Measurements from ENCODE around the gene NOTCH2NLA.
"Not testable (repeated sequence)": the region's sequence is repeated elsewhere in the genome, so short reads cannot be mapped to it uniquely, and the experiment has no call there.

NOTCH2NLA gene

DNA sequence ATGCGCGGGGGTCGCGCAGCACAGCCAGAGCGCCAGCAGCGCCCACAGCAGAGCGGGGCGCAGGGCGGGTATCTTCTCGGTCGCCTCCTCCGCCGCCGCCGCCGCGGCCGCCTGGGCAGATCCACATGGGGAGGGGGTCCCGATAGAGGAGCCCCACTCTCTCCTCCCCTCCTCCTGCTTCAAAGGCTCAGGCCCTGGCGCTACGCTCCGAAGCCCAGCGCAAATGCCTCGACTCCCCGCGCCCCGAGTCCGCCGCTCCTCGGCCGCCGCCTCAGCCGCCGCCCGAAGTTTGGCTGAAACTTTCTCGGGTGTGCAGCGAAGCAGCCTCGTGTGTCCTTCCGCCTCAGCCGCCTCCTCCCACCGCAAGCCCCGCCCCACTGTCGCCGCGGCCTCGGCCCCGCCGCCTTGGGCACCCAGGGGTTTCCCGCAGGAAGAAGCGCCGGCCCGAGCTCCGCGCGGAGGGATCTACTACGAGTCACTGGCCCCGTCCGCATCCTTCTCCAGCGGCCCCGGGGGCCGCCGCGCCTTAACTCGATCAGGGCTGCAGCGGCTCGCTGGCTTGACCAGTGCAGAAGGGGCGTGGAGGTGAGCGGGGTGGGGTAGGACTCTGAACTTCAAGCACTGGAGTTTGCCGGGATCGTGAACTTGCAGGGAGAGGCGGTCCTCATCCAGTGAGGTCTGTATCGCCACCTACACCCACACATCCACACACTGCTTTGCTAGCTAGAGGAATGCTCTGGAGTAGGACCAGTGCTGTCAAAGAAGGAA, at the start of gene NOTCH2NLA:
Gene NOTCH2NLA, minus strand, starts transcription at position 312 of the 768 bp plus-strand sequence. CDS start 39,684 bp downstream, outside the sequence.
- not testable (repeated sequence) for DNase-seq

DNA sequence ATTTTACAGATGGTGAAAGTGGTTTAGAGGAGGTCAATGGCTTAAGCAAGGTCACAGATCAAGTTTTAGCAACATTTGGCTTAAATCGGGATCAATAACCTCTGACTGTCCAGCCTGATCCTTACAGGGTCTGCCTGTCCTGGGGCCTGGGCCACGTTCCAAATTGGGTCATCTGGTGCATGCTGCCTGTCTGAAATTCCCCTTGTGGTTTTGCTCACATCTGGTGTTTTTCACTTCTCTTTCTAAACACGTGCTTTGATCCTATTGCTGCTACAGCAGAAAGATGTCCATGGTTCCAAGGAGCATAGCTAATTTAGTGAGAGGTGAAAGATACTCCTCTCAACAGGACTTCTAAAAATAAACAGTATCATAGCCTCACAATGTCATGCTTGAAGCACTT, 49.5 kb upstream of the NOTCH2NLA start:
- DNase-seq, result not testable (repeated sequence)

DNA sequence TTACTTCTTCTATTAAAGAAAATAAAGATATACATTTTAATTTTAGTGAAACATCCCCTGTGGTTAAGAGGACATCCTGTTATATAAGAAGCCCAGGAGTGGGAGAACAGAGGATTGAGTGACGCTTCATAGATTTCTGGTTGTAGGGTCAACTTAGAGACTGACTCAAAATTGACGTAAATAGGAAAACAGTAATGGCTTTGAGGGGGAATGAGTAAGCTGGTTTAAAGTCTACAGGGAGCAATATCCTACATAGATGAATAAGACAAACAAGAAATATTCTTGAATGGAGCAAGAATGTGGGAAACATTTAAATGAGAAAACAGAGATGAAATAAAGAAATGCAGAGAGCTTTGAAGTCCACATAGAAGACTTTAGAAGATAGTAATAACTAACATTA, 48.3 kb upstream of the NOTCH2NLA start:
- DNase-seq, result not testable (repeated sequence)

DNA sequence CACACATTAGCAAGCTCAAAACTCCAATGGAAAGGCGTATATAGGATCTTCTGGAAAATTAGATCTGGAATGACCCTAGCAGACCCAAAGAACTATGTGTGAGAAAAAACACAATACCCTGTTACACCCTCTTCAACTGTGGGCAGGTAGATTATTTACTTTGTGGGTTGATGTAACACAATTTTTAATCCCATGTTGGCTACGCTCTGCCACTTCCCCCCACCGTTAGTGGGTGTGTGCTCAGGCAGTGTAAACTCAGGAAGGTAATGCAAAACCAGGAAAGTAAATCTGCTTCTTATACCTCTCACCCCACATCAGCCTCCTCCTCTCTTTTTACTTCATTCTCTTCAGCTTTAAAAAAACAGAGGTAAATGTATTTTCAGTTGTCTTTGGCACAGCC, 45.3 kb upstream of the NOTCH2NLA start:
- DNase-seq, result not testable (repeated sequence)

DNA sequence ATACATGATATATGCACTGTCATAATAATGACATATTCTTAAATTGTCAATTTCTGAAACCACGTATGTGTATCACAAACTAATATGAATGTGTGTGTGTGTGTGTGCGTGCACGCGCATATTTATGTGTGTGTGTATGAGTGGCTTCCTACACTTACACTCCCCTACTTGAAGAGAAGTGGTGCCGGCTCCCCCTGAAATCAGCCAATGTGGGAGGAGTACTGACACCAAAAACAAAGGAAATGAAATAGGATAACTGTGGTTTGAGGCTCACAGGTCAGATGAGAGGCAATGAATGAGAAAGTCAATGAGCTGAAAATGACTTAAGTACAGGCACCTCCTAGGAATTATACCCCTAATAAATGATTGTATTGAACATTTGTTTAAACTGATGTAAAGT, 44.4 kb upstream of the NOTCH2NLA start:
- DNase-seq, result not testable (repeated sequence)

DNA sequence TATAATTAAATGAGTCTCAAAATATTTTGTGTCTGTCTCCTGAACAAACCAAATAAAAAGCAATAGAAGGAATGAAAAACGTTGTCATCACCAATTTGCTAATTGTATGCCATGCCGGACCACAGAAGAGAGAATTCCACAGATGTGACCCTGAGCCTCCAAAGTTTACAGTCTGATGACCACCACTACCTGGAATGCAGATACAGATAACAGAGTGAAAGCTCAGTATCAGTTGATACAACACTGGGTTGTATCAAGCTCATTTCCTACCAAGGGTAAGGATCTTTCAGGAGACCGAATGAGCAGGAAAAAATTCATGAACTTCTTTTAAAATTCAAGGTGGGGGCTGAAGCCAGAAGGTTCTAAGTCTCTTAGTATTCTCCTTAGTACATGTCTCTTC, 43.9 kb upstream of the NOTCH2NLA start:
- not testable (repeated sequence) for DNase-seq

DNA sequence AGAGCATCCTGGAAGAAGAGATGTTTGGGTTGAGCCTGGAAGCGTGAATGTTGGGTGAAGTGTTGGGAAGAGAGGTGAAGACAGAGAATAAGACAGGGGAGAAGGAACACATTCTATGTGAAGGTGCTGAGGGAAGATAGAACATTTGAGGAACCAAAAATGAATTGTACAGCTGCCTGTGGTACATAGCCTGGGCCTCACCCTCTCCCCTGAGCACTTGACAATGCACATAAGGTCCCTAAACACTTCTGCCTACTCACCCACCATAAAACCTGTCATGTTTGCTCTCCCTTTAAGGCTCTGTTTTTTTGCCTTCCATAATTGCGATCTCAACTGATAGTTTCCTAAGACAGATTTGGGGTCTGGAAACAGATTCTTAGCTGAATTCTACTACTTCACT, 43.2 kb upstream of the NOTCH2NLA start:
- DNase-seq, result not testable (repeated sequence)

DNA sequence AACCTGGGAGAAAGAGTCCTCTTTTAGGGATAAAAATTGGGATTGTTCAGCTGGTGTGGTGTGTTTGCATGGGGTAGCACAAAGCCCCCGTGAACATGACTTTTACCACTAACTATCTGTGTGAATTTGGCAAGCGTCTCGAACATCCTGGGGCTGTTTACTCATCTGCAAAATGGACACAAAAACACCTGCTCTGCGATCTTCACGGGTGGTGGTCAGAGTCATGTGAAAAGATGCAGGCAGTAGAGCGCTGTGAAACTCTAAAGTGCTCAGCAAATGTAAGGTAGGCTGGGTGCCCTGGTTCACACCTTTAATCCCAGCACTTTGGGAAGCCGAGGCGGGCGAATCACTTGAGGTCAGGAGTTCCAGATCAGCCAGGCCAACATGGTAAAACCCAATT, 41.3 kb upstream of the NOTCH2NLA start:
- DNase-seq, result not testable (repeated sequence)

DNA sequence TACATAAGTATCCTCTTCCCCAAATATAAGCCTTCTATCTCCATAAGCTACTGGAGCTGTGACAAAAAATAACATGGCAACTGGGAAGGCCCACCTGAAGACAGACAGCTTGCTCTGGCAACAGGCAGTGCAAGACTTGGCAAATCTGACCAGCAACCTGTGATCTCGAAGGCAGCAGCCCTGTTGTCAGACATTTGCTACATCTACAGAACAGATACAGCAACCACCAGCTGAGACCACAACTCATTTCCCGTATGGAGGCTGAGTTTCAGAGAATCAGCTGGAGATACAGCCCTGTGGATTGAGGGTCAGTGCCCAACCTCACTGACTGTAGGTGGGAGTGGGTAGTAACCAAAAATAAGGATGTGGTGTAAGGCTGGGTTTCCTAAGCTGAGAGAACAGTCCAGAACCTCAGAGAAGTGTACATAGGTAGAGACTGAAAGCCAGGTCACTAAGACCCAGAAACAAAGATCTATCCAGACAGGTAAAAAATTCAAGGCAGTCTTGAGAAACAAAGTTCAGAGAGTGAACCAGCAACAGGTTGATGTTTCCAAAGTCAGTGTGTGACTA, 37.4 kb upstream of the NOTCH2NLA start:
- not testable (repeated sequence) for DNase-seq

DNA sequence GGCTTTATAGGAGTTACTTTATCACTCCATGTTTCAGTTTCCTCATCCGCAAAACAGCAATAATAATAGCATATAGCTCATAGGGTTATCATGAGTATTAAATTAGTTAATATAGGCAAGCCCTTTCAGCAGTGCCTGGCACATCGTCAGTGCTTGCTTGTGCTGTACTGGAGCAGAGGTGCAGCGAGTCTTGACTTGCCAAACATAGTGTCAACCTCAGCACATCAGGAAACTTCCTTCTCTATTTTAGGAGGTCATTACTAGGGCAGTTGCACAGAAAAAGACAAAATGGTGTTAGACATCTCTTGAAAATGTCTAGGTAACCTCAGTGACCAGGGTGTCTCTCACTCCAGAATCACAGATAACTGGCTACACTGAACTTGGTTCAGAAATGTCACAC, 35.9 kb upstream of the NOTCH2NLA start:
- not testable (repeated sequence) for DNase-seq

DNA sequence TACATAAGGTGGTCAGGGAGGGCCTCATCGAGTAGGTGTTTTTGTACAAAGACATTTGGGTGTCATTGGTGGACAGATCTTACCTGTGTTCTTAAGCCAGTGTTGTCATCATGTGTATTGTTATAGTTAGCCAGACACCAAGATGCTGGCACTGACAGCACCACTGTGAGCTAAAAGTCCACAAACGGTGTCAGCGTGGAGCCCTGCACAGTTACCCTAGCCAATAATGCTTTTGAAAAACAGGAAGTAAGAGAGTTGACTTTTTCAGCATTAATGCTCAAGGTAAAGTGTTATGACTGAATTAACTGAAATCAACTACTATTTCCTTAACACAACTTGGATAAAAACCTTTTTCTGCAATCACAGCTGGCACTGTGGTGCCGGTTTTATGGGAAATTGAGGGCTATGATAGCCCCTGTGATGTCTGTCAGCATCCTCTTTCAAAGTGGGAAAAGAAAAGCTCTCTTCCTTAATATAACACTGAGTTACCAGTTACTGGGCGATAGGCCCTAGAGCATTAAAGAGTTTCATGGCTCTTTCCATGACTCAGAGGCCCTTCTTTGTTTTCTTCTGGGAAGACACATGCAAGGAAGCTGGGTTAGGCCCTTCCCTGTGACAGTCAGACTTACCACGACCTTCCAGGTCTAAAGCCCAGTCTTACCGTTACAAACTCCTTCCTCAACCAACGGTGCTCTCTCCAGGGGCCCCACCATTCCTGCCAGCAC, 31.3 kb upstream of the NOTCH2NLA start:
- not testable (repeated sequence) for DNase-seq

DNA sequence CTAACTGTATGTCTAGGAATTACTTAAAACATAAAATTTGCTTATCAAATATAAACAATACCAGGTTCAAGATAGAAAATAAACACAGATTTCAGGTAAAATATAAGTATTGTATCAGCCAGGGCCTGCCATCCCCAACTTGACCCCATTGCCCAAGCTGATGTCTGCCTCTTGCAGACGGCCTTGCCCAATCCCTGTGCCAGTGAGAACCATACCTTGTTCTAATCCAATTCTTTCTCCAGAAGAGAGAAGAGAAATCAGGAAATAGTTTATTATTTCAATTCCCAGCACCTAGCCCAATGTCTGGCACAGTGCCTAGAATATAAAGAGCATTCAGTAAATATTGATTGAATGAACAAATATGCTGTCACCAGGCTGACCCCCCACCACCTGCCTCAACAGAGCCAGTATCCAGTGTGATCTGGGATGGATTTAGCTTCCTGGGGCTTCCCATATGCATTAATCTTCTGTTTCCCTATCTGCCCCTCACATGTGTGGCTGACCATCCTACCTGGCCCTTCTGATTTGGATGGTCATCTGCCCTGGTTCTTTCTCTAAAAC, 29.3 kb upstream of the NOTCH2NLA start:
- DNase-seq, result not testable (repeated sequence)

DNA sequence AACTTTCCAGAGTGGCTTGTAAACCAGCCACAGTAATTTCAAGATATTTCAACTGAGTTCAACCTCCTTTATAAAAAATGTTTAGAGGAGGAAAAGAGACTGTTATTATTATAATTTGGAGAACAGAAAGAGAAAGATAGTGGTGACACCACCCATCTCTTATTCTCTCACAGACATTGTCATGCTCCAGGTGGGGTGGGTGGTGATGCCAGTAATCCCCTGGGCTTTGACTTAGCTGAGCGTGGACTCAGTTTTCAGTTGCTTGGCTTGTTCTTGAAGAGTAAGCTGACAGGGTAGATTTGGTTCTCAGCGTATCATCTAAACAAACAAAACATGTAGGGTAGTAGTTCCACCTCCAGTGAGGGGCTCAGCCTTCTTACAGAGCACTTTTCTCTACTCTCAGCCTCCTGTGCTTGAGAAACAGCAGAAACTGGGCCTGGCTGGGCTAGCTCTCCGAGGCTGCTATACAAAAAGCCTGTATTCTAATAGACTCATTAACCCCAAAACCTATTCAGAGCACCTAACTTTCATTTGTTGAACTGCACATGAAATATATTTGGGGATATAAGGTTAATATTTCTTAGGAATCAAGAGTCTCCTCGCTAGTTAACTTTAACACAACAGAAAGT, 25.9 kb upstream of the NOTCH2NLA start:
- not testable (repeated sequence) for DNase-seq

DNA sequence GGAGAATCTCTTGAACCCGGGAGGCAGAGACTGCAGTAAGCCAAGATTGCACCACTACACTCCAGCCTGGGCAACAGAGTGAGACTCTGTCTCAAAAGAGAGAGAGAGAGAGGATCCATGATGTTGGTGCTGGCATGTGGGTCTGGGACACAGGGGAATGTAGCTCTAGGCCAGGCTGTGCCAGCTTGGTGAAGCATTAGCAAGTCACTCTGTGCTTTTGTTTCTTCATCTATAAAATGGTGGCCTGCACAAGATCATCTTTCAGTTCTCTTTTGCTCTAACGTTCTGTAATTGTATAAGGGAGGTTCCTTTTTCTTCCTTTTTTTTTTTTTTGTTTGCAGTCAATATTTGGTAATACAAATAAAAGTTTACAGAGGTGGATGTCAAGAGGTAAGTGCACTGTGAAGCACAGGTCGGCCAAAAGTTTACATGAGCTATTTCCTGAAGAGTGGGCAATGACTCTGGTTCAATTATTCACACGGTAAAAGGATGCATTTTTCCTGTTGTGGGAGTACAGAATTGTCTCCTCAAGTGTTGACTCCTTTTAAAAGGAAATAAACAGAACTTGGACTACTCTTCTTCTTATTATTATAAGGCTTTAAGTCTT, 24.5 kb upstream of the NOTCH2NLA start:
- not testable (repeated sequence) for DNase-seq

DNA sequence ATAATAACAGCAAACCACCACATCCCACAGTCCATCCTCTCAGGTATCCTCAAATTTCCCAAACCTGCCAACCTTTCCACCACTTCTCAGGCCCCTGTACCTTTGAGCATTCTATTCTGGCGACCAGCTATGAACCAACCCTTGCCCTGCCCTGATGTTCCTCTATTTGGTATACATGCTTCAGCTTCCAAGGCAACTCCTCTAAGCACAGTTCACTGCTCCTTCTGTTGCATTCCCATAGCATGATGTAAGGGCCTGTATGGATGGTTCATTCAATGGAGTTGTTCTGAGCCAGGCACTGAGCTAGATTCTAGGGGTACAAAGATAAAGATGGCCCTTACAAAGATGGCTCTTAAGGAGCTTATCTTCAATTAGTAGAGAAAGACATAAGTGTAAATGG, 22.7 kb upstream of the NOTCH2NLA start:
- DNase-seq, result not testable (repeated sequence)

DNA sequence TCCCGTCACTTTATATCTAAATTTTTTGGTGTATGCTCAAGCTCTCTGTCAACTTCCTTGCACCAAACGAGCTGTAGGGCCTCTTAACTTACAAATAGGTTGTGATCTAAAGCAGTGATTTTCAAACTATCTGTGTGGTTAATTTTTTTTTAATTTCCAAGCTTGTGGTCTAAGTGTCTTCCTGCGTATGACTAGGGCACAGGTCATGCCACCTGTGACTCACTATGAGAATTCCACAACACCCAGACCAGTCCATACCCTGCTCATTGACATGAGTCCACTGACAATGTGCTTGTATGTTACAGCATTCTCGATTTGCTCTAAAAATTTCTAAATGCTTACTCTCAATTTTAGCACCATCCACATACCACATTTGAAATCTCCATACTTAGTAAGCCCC, 19.8 kb upstream of the NOTCH2NLA start:
- DNase-seq, result not testable (repeated sequence)

DNA sequence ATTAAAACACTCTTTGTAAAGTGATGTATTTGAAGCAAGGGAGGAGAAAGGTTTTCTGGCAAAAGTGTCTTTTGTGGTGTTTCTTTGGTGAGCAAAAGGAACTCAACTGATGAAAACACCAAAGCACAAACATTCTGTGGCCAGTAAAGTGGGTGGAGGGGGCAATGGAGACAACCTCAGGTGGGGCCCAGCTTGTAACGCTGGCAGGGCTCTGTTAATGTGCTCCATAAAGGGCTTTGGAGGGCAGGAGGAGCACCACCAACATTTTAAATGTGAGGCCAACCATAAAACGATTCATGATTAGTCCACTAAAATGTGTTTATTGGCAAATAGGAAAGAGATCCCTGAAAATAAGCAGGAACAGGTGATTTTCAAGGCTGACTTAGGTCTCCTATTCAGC, 7.8 kb upstream of the NOTCH2NLA start:
- DNase-seq, result not testable (repeated sequence)

DNA sequence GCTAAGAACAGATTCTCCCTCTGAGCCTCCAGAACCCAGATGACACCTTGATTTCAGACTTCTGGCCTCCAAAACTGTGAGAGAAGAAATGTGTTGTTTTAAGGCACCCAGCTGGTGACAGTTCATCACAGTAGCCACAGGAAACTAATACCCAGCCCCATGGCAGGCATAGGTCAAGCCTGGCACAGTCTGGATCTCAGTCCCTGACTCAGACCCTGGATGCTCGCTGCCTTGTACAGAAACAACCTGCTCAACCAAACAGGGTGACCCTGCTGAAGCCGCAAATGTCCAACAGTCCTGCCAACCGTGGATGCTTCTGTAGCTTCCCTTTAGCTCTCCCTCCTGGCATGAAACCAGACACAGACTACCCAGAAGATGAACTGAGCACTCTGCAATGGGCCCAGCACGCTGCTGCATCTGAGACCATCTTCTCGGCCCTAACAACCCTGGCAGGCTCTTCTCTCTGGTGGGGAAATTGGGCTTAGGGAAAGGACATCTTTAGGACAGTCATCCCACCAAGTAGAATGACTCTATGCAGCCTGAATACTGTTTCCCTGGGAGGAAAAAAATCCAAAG, 7.3 kb upstream of the NOTCH2NLA start:
- DNase-seq, result not testable (repeated sequence)

DNA sequence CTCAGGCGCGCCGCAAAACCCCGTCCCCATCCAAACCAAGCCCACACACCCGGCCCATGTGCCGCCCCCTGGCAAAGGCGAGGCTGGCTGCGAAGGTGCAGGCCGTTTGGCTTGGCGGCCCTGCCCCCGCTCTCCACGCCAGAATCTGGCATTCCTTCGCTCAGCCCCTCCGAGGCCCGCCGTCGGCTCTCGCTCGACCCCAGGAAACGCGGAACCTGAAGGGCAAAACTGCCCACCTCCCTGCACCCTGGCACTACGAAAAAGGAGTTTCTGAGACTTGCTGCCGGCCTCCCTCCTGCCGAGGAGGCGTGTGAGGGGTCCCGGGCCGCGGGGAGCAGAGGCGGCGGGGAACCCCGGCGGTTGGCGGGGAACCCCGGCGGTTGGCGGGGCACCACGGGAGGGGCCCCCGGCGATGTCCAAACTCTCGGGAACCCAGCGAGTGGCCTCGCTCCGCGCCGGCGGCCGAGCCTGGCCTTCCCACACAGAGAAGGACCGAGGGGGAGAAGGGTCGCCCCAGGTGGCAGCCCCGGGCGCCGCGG, 608 bp downstream of the NOTCH2NLA start:
- not testable (repeated sequence) for DNase-seq

DNA sequence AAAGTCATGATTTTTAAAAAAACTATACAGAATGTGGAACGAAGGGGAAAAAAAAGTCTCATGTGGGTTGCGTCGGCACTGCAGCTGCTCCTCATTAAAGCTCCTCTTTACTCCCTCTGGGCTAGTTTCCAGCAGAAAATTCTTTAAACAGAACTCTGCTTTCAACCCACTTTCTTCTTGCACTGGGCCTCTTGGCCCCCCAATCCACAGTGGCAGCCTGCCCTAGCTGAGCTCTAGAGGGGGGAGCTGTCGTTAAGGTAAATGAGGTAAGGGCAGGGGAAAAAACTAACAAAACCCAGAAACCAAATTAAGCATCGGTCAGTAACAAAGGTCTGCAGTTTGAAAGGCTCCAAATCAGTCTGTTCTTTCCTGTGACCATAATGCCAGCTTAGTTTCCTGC, 54.3 kb downstream of the NOTCH2NLA start:
- DNase-seq, result not testable (repeated sequence)

DNA sequence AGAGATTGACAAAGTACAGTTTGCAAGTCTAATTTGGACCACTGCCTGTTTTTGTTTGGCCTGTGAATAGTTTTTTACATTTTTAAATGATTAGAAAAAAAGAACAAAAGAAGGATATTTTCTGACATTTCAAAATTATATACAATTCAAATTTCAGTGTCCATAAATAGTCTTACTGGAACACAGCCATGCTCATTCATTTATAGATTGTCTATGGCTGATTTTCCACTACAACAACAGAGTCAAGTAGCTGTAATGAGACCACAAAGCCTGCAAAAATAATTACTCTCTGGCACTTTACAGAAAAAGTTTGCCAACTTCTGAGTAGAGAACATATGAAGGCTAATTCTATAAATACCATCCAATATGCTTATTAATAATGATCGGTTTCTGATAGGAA, 61.1 kb downstream of the NOTCH2NLA start:
- not testable (repeated sequence) for DNase-seq

DNA sequence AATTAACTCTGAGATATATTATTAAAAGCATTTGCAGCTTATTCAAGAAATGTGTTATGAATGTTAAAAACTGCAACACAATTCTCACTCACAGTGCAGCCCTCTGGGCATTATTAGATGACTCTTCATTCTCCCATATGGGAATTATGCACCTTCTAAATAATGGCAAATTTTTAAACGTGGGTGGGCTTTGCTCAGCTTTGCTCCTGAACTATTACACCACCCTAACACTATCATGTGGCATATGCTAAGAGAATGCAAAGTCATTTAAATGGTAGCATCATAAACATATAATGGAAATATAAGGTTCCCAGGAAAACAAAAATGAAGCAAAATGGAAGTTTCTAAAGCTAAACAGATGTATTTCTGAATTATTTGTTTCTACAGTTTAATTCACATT, 61.5 kb downstream of the NOTCH2NLA start:
- DNase-seq, result not testable (repeated sequence)

All from GDM1 (cell line).